SK-N-SH treated with all-trans-retinoic acid at 6 μM for 48 hours (cell line): ENCODE data around the gene ADAM15.

ENCODE experiments used
- ARNTL ChIP-seq: fragments of 450-650 bp; formaldehyde crosslinking; IDR thresholded peaks from 2 replicates; pipeline ENCODE4 v1.5.0; 2020; ENCODE audit warnings: low read depth, mild to moderate bottlenecking, moderate library complexity, borderline replicate concordance
- CSDC2 ChIP-seq: fragments of 250-450 bp; sonication (Bioruptor Pico); IDR thresholded peaks from 2 replicates; pipeline ENCODE4 v1.5.0; 2020; ENCODE audit warnings: mild to moderate bottlenecking, moderate library complexity
- GLIS3 ChIP-seq: fragments of 250-450 bp; sonication (Bioruptor Pico); IDR thresholded peaks from 2 replicates; pipeline ENCODE4 v1.5.0; 2020; ENCODE audit warnings: mild to moderate bottlenecking, moderate library complexity
- OSR1 ChIP-seq: fragments of 250-450 bp; sonication (Bioruptor Pico); IDR thresholded peaks from 2 replicates; pipeline ENCODE4 v1.8.0; 2022; ENCODE audit warnings: moderate library complexity, mild to moderate bottlenecking, inconsistent platforms
- RARB ChIP-seq: fragments of 250-450 bp; sonication (Bioruptor Pico); IDR thresholded peaks from 2 replicates; pipeline ENCODE4 v1.8.0; 2021; ENCODE audit warnings: mild to moderate bottlenecking, moderate library complexity
- SNAI2 ChIP-seq: fragments of 250-450 bp; sonication (Bioruptor Pico); IDR thresholded peaks from 2 replicates; pipeline ENCODE4 v1.5.0; 2020; ENCODE audit warnings: mild to moderate bottlenecking, moderate library complexity
- TCF4 ChIP-seq: fragments of 250-450 bp; sonication (Bioruptor Pico); IDR thresholded peaks from 2 replicates; pipeline ENCODE4 v1.8.0; 2021; ENCODE audit warnings: mild to moderate bottlenecking, moderate library complexity, borderline replicate concordance
- ZFP30 ChIP-seq: fragments of 450-650 bp; formaldehyde crosslinking; IDR thresholded peaks from 2 replicates; pipeline ENCODE4 v1.5.0; 2022; ENCODE audit warnings: mild to moderate bottlenecking, moderate library complexity
- ZNF70 ChIP-seq: fragments of 450-650 bp; formaldehyde crosslinking; IDR thresholded peaks from 2 replicates; pipeline ENCODE4 v1.5.0; 2020; ENCODE audit warnings: mild to moderate bottlenecking, moderate library complexity
- ZNF8 ChIP-seq: fragments of 450-650 bp; formaldehyde crosslinking; IDR thresholded peaks from 2 replicates; pipeline ENCODE4 v1.5.0; 2020; ENCODE audit warnings: mild to moderate bottlenecking, moderate library complexity
- TF ChIP-seq, protein P1 (sequence below): fragments of 250-450 bp; sonication (Bioruptor Pico); IDR thresholded peaks from 2 replicates; pipeline ENCODE4 v1.5.1; 2020; ENCODE audit warnings: low read depth, mild to moderate bottlenecking, moderate library complexity
- TF ChIP-seq, protein P2 (sequence below): fragments of 250-450 bp; sonication (Bioruptor Pico); IDR thresholded peaks from 2 replicates; pipeline ENCODE4 v1.8.0; 2020; ENCODE audit warnings: mild to moderate bottlenecking, moderate library complexity, borderline replicate concordance
- TF ChIP-seq, protein P3 (sequence below): fragments of 250-450 bp; sonication (Bioruptor Pico); IDR thresholded peaks from 2 replicates; pipeline ENCODE4 v1.5.0; 2020; ENCODE audit warnings: mild to moderate bottlenecking, moderate library complexity
- TF ChIP-seq, protein P4 (sequence below): fragments of 250-450 bp; sonication (Bioruptor Pico); IDR thresholded peaks from 2 replicates; pipeline ENCODE4 v1.8.0; 2021; ENCODE audit warnings: low read depth, mild to moderate bottlenecking, moderate library complexity, borderline replicate concordance

DNA sequence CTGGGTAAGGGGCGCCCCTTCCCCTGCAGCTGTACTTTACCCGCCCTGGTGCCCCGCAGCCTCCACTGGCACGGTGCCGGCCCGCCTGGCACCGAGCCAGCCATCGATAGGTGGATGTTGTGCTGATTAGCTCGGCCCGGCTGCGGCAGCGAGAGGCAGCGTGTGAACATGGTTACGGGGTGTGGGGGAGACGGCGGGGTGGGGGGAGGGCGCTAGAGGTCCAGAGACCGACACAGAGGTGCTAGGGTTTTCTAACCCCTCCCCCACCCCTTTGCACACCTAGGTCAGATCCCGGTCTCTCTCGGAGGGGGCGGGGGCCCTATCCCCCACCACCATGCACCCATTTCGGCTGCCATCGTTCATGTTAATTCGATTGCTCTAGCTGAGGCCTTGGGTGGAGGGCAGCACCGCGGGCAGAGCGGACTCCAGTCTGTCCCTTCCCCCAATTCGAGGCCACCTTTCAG lies 19.1 kb downstream of the ADAM15 start:
- TF ChIP-seq ZNF8 (CRISPR knock-in tag) (no peak), SNAI2 (CRISPR knock-in tag) (no peak), ZFP30 (CRISPR knock-in tag) (no peak), ARNTL (no peak), CSDC2 (no peak), RARB (CRISPR knock-in tag) (no peak), OSR1 (no peak), TCF4 (CRISPR knock-in tag) (no peak), ZNF70 (no peak), GLIS3 (CRISPR knock-in tag) (no peak)
- TF ChIP-seq, protein P1, sequence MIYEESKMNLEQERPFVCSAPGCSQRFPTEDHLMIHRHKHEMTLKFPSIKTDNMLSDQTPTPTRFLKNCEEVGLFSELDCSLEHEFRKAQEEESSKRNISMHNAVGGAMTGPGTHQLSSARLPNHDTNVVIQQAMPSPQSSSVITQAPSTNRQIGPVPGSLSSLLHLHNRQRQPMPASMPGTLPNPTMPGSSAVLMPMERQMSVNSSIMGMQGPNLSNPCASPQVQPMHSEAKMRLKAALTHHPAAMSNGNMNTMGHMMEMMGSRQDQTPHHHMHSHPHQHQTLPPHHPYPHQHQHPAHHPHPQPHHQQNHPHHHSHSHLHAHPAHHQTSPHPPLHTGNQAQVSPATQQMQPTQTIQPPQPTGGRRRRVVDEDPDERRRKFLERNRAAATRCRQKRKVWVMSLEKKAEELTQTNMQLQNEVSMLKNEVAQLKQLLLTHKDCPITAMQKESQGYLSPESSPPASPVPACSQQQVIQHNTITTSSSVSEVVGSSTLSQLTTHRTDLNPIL, result no peak
- TF ChIP-seq, protein P2, sequence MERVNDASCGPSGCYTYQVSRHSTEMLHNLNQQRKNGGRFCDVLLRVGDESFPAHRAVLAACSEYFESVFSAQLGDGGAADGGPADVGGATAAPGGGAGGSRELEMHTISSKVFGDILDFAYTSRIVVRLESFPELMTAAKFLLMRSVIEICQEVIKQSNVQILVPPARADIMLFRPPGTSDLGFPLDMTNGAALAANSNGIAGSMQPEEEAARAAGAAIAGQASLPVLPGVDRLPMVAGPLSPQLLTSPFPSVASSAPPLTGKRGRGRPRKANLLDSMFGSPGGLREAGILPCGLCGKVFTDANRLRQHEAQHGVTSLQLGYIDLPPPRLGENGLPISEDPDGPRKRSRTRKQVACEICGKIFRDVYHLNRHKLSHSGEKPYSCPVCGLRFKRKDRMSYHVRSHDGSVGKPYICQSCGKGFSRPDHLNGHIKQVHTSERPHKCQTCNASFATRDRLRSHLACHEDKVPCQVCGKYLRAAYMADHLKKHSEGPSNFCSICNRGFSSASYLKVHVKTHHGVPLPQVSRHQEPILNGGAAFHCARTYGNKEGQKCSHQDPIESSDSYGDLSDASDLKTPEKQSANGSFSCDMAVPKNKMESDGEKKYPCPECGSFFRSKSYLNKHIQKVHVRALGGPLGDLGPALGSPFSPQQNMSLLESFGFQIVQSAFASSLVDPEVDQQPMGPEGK (CRISPR knock-in tag), result no peak
- TF ChIP-seq, protein P3, sequence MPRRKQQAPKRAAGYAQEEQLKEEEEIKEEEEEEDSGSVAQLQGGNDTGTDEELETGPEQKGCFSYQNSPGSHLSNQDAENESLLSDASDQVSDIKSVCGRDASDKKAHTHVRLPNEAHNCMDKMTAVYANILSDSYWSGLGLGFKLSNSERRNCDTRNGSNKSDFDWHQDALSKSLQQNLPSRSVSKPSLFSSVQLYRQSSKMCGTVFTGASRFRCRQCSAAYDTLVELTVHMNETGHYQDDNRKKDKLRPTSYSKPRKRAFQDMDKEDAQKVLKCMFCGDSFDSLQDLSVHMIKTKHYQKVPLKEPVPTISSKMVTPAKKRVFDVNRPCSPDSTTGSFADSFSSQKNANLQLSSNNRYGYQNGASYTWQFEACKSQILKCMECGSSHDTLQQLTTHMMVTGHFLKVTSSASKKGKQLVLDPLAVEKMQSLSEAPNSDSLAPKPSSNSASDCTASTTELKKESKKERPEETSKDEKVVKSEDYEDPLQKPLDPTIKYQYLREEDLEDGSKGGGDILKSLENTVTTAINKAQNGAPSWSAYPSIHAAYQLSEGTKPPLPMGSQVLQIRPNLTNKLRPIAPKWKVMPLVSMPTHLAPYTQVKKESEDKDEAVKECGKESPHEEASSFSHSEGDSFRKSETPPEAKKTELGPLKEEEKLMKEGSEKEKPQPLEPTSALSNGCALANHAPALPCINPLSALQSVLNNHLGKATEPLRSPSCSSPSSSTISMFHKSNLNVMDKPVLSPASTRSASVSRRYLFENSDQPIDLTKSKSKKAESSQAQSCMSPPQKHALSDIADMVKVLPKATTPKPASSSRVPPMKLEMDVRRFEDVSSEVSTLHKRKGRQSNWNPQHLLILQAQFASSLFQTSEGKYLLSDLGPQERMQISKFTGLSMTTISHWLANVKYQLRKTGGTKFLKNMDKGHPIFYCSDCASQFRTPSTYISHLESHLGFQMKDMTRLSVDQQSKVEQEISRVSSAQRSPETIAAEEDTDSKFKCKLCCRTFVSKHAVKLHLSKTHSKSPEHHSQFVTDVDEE, result no peak
- TF ChIP-seq, protein P4, sequence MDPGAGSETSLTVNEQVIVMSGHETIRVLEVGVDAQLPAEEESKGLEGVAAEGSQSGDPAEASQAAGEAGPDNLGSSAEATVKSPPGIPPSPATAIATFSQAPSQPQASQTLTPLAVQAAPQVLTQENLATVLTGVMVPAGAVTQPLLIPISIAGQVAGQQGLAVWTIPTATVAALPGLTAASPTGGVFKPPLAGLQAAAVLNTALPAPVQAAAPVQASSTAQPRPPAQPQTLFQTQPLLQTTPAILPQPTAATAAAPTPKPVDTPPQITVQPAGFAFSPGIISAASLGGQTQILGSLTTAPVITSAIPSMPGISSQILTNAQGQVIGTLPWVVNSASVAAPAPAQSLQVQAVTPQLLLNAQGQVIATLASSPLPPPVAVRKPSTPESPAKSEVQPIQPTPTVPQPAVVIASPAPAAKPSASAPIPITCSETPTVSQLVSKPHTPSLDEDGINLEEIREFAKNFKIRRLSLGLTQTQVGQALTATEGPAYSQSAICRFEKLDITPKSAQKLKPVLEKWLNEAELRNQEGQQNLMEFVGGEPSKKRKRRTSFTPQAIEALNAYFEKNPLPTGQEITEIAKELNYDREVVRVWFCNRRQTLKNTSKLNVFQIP, result no peak
